T-helper 1 cell (primary cell): Measurements from ENCODE around the gene ARFRP1.

ENCODE experiments used
- DNase-seq, 5 donors: peaks; one replicate each; pipeline ENCODE4 v3.0.0-alpha.2; 2012 to 2020

Gene ARFRP1

GRCh38 chr20:63743210-63743970 is 35.6 kb upstream of the ARFRP1 start:
- no peak for DNase-seq

DNA sequence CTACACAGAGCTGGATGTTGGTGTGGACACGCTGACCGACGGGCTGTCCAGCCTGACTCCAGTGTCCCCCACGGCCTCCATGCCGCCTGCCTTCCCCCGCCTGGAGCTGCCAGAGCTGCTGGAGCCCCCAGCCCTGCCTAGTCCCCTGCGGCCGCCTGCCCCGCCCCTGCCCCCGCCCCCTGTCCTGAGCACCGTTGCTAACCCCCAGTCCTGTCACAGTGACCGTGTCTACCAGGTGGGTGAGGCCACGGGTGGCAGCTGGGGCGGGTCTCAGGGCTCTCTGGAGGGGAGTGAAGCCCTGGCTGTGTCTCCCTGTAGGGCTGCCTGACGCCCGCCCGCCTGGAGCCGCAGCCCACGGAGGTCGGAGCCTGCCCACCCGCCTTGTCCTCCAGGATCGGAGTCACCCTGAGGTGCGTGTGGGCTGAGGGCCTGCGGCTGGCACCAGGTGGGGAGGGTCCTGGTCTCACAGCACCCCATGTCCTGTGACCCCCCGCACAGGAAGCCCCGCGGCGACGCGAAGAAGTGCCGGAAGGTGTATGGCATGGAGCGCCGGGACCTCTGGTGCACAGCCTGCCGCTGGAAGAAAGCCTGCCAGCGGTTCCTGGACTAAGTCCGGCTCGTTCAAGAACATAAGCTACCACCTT is 34.7 kb upstream of the ARFRP1 start:
- DNase-seq, result no peak

- DNase-seq, result no peak
Measured at GRCh38 chr20:63741676-63742380, 34.1 kb upstream of the ARFRP1 start.

GRCh38 chr20:63741354-63741675 is 33.5 kb upstream of the ARFRP1 start:
- no peak for DNase-seq

DNA sequence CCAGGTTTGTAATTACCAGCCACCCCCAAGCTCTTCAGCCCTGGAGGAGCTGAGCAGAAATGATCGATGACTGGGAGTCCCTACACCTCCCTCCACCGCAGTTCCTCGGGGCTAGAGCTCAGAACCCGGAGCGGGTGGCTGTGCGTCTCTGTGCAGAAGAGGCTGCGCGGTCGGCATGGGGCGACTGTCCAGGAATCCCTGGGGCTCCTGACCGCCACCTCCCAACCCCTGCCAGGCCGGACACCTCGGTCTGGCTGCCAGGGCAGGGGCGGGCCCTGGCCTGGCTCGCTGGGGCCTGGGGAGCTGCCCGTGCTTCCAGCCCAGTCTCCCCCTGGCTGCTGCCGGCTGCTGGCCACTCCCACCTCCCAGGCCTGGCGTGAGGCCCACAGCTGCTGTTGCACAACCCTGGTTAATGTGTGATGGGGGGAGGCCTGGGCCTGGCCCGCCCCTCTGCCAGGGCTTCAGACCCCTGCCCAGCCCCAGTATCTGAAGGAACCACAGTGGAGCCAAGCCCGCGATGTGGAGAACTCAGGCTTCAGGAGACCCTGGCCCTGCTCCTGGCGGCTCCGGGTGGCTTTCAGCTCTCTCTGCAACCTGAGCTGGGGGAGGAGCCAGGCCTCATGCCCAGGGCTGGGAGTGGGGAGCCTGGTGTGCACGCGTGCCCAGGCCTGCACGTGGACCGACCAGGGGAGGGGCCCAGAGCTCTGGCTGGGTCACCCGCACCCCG is 33.0 kb upstream of the ARFRP1 start:
- DNase-seq, result peak in 2 of 5 donors; percentile 32 to 47

DNA sequence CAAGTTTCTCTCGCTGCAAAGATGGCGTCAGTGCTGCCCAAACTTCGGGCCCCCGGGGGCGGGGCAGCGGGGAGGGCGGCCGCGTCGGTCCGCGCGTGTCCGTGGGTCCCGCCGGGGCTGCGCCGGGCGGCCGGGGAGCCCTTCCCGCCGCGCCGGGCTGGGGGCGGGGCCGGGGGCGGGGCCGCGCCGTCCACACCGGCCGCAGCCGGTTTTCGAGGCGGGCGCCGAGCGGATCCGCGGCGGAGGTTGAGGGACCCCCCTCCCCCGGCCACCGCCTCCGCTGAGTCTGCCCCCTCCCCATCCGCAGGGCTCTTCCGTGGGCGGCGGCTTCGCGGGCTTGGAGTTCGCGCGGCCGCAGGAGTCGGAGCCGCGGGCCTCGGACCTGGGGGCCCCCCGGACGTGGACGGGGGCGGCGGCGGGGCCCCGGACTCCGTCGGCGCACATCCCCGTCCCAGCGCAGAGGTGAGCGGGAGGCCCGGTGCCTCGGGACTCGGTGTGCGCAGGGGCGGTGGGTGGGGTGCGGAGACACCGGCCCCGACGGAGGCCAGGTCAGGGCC is 32.4 kb upstream of the ARFRP1 start:
- peak; percentile 39 to 69 (median 52) for DNase-seq

GRCh38 chr20:63739130-63740069 is 31.6 kb upstream of the ARFRP1 start, which contains the start of gene SLC2A4RG:
TSS of gene SLC2A4RG (plus strand) at chr20:63739776. CDS start at chr20:63739913, 137 bp downstream.
- DNase-seq, result peak; percentile 52 to 75 (median 62)

DNA sequence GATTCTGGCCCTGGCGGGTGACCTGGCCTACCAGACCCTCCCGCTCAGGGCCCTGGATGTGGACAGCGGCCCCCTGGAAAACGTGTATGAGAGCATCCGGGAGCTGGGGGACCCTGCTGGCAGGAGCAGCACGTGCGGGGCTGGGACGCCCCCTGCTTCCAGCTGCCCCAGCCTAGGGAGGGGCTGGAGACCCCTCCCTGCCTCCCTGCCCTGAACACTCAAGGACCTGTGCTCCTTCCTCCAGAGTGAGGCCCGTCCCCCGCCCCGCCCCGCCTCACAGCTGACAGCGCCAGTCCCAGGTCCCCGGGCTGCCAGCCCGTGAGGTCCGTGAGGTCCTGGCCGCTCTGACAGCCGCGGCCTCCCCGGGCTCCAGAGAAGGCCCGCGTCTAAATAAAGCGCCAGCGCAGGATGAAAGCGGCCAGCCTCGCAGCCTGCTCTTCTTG is 30.9 kb upstream of the ARFRP1 start:
- DNase-seq, result peak in 2 of 5 donors; percentile 34 to 53

GRCh38 chr20:63737945-63738686 is 30.3 kb upstream of the ARFRP1 start:
- DNase-seq, result peak in 3 of 5 donors; percentile 24 to 52 (median 47)

DNA sequence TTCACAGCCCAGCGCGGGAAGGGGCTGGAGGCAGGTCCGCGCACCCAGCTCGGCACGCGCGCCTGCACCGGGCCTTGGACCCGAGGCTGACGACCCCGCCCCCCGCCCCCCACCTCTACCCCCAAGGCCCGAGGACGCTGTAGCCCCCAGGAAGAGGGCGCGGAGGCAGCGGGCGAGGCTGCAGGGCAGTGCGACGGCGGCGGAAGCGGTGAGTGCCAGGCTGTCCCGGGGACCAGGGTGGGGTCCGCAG is 29.8 kb upstream of the ARFRP1 start:
- no peak for DNase-seq

- DNase-seq, result peak in 4 of 5 donors; percentile 46 to 73 (median 59)
Measured at GRCh38 chr20:63736893-63737694, 29.3 kb upstream of the ARFRP1 start.

DNA sequence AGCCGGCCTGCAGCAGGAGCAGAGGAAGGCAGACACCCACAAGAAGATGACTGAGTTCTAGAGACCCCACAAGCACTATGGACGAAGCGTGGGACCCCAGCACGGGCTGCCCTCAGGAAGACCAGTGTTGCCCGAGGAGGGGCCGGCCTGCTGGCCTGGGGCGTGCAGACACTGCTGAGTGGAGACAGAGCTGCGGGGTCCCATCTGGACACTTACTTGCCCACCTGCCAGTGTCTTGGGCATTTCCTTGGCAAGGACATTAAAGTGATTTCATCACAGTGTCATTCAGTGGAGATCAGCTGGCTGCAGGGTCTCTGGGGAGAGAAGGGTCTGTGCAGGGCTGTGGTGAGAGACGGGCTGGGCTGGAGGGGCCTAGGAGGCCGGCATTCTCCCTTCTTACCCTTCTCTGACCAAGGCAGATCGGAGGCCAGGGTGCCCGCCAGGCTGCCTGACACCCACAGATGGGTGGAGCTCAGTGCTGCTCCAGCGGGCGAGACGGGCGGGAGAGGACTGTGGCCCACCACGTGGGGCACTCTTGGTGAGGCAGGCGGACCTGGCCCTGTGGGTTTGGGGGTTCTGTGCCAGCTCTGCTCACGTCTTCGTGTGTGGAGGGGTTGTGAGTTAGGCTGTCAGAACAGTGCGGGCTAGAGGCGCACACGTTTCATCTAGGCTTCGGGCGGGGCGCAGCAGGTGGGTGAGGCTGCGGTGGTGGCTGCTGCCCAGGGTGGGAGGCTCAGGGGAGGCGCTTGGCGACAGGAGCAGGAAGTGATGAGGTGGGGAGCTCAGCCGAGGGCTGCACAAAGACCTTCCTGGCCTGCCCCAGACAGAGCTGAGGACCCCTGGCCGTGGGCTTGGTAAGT is 28.3 kb upstream of the ARFRP1 start, which contains the start of gene LIME1:
LIME1 (plus strand) TSS at position 806 of the 860 bp plus-strand sequence. CDS start 886 bp downstream, outside the sequence.
- peak; percentile 64 to 88 (median 73) for DNase-seq

- DNase-seq, result no peak
Measured at GRCh38 chr20:63734946-63735858, 27.4 kb upstream of the ARFRP1 start.

- no peak for DNase-seq
Measured at GRCh38 chr20:63734111-63734945, 26.6 kb upstream of the ARFRP1 start.

- no peak for DNase-seq
Measured at GRCh38 chr20:63733579-63734081, 25.9 kb upstream of the ARFRP1 start.

GRCh38 chr20:63733117-63733516 is 25.3 kb upstream of the ARFRP1 start:
- DNase-seq, result no peak
